ENCODE data around the gene LRFN4.

The LRFN4 gene

GRCh38 chr11:66885950-66886440 is 29.1 kb downstream of the LRFN4 start:
- no peak for FAIRE-seq
- no peak for DNase-seq (ENCODE audit: insufficient read length, low spot score)

- DNase-seq (ENCODE audit: insufficient read length, low spot score): no peak
- no peak for FAIRE-seq
Observed at GRCh38 chr11:66886671-66887221, 29.9 kb downstream of the LRFN4 start.

DNA sequence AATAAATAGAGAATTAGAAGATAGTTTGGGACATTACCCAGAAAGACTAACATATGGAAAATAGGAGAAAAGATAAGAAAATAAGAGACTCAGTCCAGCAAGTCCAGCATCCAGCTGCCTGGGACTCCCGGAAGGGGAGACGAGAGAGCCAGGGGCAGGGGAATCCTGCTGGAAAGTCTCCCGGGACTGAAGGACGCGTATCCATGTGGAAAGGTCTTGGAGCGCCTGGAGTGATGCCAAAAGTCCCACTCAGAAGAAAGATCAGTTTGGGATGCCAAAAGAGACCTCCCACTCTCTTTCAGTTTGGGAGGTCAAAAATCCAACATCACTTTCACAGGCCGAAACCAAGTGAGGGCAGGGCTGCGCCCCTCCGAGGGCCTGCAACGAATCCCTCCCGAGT is 30.7 kb downstream of the LRFN4 start:
- DNase-seq (ENCODE audit: insufficient read length, low spot score) (no peak), FAIRE-seq (no peak)

GRCh38 chr11:66888282-66888681 is 31.4 kb downstream of the LRFN4 start:
- DNase-seq (ENCODE audit: insufficient read length, low spot score): no peak
- no peak for FAIRE-seq

GRCh38 chr11:66889960-66890359 is 33.1 kb downstream of the LRFN4 start:
- no peak for FAIRE-seq
- no peak for DNase-seq (ENCODE audit: insufficient read length, low spot score)

- FAIRE-seq (peak; percentile 14), DNase-seq (ENCODE audit: insufficient read length, low spot score) (peak; percentile 63)
Observed at GRCh38 chr11:66891851-66892660, 35.2 kb downstream of the LRFN4 start.

DNA sequence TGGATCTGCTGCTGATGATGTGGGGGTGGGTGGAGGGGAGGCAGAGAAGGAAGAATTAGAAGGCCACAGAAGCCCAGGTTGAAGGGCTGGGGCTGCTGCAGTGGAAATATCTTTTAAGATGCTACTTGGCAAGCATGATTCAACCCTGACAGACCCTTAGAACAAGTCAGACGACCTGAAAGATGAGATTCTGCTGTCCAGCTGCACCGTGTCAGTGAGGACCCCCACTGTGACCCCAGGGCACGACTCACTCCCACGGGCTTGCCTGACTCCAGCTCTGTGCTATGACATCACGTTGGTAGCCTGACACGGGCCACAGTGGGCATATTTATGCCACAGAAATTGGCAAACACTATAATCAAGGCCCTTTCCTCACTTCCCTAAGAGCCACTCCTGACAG is 36.0 kb downstream of the LRFN4 start:
- FAIRE-seq (no peak), DNase-seq (ENCODE audit: insufficient read length, low spot score) (no peak)

DNA sequence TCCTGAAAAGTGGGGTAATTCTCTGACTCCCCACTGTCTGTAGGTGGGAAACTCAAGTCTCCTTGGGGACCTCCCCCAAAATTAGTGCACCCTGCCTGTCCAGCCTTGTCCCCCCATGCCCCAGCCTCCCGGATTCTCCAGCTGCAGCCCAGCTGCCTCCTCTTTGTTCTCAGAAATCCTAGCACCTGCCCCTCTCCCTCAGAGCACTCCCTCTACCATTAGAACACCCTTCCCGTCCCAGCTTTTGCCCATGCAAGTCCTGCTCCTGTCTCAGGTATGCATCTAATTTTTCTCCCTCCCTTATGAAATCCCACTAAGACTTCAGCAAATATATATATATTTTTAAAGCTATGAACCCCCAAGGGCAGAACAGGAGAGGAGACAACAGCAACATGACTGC is 37.3 kb downstream of the LRFN4 start:
- DNase-seq (ENCODE audit: insufficient read length, low spot score): no peak

GRCh38 chr11:66901964-66902390 is 45.1 kb downstream of the LRFN4 start:
- DNase-seq (ENCODE audit: insufficient read length, low spot score) (no peak), FAIRE-seq (no peak)

More for the DNA sequence above, 37.3 kb downstream of the LRFN4 start:
- FAIRE-seq: no peak

DNA sequence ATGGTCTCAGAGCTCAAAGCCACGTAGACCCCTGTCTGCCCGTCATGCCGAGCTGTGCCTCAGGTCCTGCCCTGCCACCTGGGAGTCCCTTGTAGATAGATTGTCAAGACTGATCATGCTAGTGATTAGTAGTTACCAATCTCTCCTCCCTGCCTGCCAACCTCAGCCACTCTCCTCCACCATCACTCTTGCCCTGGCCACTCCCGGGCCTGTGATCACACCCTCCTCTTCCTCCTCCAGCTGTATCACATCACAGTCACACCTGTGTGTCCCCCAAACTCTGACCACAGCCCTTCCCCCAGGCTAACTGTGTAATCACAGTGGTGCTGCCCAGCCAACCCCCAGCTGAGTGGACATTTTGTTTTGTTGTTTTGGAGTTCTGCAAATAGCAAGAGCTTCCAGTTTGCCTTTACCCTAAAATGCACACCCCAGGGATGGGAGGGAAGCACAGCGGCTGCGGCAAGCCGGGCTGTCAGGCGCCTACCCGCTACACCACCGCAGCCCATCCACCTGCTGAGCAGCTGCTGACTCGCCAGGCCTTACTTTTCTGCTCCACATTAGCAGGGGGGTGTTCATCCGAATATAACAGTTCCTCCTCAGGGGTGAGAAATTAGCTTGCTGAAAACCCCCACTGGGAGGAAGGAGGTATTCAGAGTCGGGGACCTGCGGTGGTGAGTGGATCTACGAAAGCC is 45.8 kb downstream of the LRFN4 start:
- DNase-seq (ENCODE audit: insufficient read length, low spot score) (no peak), FAIRE-seq (no peak)

GRCh38 chr11:66904055-66904454 is 47.2 kb downstream of the LRFN4 start:
- no peak for DNase-seq (ENCODE audit: insufficient read length, low spot score)
- FAIRE-seq: no peak

- FAIRE-seq: no peak
- DNase-seq (ENCODE audit: insufficient read length, low spot score): no peak
Observed at GRCh38 chr11:66904561-66904960, 47.7 kb downstream of the LRFN4 start.

DNA sequence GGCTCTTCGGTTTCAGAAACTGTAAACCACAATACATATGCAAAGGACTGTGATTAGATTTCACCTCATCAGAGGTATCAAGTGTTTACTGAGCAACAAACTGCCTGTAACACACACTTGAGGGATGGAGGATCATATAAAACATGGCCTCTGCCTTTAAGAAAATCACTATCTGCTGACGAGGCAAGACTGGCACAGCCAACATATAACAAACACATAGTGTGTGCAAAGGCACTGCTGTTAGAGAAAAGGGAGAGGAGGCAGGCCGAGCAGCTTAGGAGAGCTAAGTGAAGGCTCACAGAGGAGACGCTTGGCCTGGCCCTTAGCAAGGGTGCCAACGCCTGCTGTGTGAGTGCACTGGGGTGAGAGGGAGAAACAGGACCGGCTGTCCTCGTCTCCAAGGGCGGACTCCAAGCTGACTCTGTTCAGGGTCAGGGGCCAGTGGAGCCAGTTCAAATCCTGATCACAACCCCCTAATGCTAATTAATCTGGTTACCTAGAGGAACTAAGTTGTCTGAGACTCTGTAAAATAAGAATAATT is 48.2 kb downstream of the LRFN4 start:
- no peak for FAIRE-seq

GRCh38 chr11:66905631-66906030 is 48.8 kb downstream of the LRFN4 start:
- FAIRE-seq (no peak), DNase-seq (ENCODE audit: insufficient read length, low spot score) (no peak)

More for the DNA sequence above, 48.2 kb downstream of the LRFN4 start:
- DNase-seq (ENCODE audit: insufficient read length, low spot score): no peak

DNA sequence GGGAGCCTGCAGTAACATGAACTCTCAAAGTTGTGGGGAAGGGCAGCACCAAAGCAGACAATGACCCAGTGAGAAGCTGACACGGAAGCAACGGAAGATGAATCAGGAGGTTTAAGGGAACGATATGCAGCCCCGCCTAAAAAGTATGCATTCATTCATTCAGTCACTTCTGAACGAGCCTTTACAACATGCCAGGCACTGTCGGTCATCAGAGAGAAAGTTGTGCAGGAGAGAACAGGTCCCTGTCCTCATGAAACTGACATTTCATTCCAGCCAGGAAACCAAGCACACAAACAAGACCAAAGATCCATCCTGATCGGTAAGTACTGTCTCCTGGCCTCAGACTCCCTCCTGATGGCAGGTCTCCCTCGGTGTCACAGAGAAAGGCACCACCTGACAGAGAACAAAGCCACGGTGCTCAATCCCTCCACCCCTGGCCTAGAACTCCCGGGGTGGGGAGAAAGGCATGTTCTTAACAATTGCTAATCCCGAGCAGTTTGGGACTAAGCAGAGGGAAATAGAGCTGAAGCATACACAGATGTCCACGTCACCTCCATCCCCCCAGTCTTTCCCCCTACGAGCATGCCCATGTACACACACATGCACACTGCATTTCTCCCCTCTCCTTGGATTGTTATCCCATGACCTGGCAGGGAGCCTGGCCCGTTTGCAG is 49.3 kb downstream of the LRFN4 start:
- FAIRE-seq (no peak), DNase-seq (ENCODE audit: insufficient read length, low spot score) (no peak)

DNA sequence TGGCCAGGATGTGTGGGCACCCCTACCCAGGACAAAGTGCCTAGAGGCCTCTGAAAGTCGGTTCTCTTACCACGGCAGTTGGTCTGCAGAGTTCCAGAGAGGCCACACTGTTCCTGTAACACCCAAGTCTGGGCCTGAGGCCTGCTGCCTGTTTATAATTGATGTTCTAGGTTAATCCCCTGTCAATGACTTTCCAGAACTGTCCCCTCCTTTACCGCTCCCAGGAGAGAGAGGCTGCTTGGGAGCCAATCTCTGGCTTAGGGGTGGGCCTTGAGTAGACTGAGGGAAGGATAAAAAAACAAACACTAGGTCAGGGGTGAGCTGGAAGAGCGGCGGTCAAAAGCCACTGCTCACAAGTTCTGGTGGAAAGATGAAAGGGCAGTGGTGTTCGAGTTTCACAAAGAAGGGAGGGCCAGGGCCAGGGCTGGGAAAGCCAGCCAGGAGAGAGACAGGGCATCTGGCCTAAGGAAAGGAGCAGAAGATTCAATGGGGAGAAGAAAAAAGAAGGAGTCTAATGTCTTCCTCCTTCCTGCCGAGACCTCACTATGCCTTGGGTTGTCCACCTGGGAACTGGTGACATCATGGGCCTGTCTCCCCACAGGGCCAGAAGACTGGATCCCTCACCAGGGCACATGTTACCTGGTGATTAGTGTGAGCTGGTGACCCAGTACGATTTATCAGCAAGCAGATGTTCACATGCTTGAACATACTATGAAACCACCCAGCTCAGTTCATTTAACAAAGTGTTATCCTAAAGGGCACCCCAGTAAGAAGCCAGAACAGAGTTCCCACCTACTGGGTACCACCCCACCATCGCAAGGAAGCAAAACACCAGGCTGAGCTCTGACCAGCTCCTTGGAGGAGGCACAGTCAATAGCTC is 51.1 kb downstream of the LRFN4 start:
- DNase-seq (ENCODE audit: insufficient read length, low spot score): no peak
- no peak for FAIRE-seq

DNA sequence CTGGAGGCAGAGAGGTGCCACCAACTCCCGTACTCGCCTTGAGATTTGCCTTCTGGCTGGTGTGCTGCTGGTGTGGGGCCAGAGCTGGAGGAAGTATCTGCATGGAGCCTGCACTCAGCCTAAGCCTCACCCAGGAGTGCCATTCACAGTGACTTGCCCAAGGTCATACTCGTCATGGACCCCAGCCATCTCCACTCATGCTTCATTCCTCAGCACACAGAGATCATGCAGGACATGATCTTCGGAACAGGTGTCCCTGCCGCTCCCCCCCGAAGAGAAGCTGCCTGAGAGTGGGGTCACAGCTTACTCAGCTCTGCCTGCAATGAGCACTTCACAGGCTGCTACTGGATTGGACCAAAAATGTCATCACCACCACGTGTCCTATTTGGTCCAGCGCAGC is 52.3 kb downstream of the LRFN4 start:
- DNase-seq (ENCODE audit: insufficient read length, low spot score) (no peak), FAIRE-seq (no peak)

DNA sequence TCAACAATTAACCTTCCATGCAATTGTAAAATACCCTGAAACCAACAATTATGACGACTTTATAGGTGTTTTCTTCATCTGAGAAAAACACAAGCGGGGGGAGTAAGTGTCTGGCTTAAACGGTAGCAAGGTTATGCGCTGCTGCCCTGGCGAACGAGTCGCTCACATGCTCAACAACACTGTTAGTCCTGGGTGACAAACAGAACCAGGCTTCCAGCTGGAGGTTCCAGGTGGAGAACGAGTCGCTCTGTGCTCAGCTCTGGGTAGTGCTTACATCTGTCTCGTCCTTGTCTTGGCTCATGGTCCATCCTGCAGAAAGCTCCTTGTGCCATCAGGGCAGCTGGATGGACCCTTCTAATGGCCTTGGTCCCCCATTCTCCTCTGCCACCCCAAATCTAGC is 53.2 kb downstream of the LRFN4 start:
- DNase-seq (ENCODE audit: insufficient read length, low spot score): no peak
- FAIRE-seq: no peak

All from GM19239 (cell line).